IPS DF 6.9 (cell line): ENCODE data around the gene ITPR2.

Experiments used
- DNase-seq: peaks from one replicate; pipeline ENCODE4 v3.0.0-alpha.2; 2013; ENCODE audit warnings: low read depth, low spot score
- H3K27ac ChIP-seq: one replicate; pipeline ENCODE4 v1.5.1; 2013; ENCODE audit warnings: low read length, control low read depth
- H3K27me3 ChIP-seq: 2 replicates; pipeline ENCODE4 v1.6.1; 2013; ENCODE audit warnings: mild to moderate bottlenecking, low read length; ENCODE audit not compliant: control insufficient read depth, insufficient read depth
- H3K36me3 ChIP-seq: 2 replicates; pipeline ENCODE4 v1.6.1; 2013; ENCODE audit warnings: low read length; ENCODE audit not compliant: control insufficient read depth, insufficient read depth
- H3K4me1 ChIP-seq: 2 replicates; pipeline ENCODE4 v1.6.1; 2013; ENCODE audit warnings: low read length; ENCODE audit not compliant: control insufficient read depth, insufficient read depth
- H3K4me3 ChIP-seq: 2 replicates; pipeline ENCODE4 v1.5.1; 2013; ENCODE audit warnings: mild to moderate bottlenecking, low read length
- H3K9me3 ChIP-seq: 2 replicates; pipeline ENCODE4 v1.6.1; 2013; ENCODE audit warnings: low read length, inconsistent platforms; ENCODE audit not compliant: control insufficient read depth, insufficient read depth
- WGBS: extraction: QIAGEN DNeasy Blood & Tissue Kit; methylation state at CpG from one replicate; pipeline ENCODE4 v1.1.7; 2013; ENCODE audit warnings: mixed read lengths, missing lambda C conversion rate; ENCODE audit not compliant: insufficient read length, insufficient coverage; 5-methylcytosine and 5-hydroxymethylcytosine counted together

ITPR2 gene

DNA sequence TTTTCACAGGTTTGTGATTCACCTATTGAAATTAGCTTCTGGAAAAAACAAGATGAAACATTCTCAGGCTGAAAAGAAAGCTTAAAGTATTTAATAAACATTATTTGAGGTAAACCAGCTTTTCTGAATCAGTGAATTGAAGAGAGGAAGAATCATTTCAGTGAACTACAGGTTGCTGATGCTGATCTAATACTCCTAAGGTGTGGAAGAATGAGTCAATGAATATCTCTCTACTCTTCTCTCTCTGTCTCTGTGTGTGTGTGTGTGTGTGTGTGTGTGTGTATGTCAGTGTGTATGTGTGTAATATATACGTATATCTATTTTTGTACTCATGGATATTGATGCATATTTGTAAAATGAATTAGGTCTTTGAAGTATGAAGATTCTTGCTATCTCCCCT lies 325.4 kb downstream of the ITPR2 start:
- Histone ChIP-seq H3K27me3 (no peaks in the 10 kb centered on the region), H3K4me1 (peaks cover 5% of the 10 kb centered on the region; the same call in 1 of the 2 replicates), H3K36me3 (no peaks in the 10 kb centered on the region), H3K4me3 (no peak overlapping the region), H3K27ac (no peak overlapping the region), H3K9me3 (no peaks in the 10 kb centered on the region)
- DNase-seq, result no peak
- WGBS, result no CpG with 5 or more reads among the region's 1 CpG

DNA sequence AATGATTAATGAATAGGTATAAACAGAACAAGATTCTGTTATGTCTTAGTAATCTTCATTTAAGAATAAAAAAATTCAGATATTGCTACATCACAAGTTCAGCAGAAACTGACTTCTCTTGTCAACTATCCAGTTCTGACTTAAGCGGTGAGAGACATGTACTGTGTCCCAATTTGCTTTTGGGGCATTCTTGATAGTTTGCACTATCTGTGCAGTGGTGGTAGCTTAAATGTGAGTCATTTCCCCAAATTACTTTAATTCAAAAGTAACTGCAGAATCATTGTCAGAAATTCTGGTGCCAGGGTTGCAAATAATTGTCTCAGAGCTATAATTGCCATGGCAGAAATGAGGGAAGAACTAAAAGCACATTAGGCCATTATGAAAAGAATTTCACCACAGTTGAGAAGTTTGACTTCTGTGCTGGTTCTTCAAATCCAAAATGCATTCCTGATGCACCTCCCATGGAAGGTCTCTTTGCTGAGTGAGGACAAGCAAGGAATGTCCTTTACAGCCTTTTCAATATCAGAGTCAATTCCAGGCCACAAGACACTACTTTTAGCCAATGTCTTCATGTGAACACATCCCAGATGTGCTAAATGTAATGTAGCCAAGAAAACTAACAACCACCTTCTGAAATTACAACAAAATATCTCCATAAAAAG lies 332.9 kb downstream of the ITPR2 start:
- Histone ChIP-seq H3K9me3 (no peaks in the 10 kb centered on the region), H3K27me3 (no peaks in the 10 kb centered on the region), H3K36me3 (no peaks in the 10 kb centered on the region), H3K4me1 (no peaks in the 10 kb centered on the region), H3K27ac (no peak overlapping the region), H3K4me3 (no peak overlapping the region)
- no peak for DNase-seq
- no CpG with 5 or more reads among the region's 1 CpG for WGBS

DNA sequence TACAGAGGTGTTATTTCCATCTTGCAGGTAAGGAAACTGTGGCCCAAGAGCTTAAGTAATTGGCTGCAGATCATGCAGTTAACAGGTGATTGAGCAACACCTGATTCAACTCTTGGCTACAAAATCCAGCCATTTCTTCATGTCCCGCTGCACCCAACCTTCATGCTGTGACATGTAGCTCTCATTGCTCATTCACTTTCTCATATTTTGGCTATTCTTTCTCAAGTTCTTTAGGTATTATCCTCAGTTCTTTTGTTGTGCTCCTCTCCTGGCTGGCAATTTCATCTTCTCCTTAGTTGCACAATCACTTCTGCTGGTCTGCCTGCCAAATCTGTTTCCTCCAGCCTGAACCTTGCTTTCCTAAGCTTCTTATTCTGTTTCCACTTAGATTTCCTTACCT lies 336.8 kb downstream of the ITPR2 start:
- no peaks in the 10 kb centered on the region for H3K9me3 ChIP-seq
- H3K36me3 ChIP-seq, result no peaks in the 10 kb centered on the region
- H3K27ac ChIP-seq, result no peak overlapping the region
- no CpG with 5 or more reads among the region's 1 CpG for WGBS
- H3K27me3 ChIP-seq, result no peaks in the 10 kb centered on the region
- no peak overlapping the region for H3K4me3 ChIP-seq
- no peak for DNase-seq
- no peaks in the 10 kb centered on the region for H3K4me1 ChIP-seq

DNA sequence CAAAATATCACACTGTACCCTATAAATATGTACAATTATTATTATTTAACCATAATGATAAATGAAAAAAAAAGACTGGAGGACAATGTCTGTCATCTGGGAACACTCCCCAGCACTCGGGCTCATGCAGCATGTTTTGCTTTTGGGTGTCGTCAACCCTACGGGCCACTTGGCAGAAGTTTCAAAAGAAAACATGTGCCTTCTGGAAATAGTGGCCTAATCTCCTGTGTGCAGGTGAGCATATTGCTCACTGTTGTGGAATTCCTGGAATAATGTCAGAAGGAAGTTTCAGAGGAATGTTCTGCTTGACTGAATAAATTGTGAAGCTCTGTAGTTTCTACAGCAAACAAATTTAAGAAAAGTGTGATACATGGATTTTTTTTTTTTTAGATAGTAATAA lies 339.3 kb downstream of the ITPR2 start:
- Histone ChIP-seq H3K27me3 (no peaks in the 10 kb centered on the region), H3K4me1 (no peaks in the 10 kb centered on the region), H3K27ac (no peak overlapping the region), H3K36me3 (no peaks in the 10 kb centered on the region), H3K4me3 (no peak overlapping the region), H3K9me3 (no peaks in the 10 kb centered on the region)
- DNase-seq, result no peak
- WGBS, result no CpG with 5 or more reads among the region's 3 CpGs

DNA sequence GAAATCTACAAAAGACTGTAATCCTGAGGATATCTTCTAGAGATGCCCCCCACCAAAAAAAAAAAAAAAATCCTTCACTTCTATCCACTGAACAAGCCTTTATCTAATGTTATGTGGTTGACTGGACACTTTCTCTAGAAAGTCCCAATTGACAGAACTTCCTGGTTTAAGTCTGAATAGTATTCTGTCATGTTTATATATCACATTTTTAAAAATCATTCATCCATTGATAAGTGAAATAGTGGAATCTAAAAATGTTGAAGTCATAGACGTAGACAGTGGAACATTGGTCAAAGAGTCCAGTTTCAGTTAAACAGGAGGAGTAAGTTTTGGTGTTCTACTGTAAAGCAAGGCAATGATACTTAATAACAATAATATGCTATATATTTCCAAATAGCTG lies 340.6 kb downstream of the ITPR2 start:
- Histone ChIP-seq H3K4me3 (no peak overlapping the region), H3K9me3 (no peaks in the 10 kb centered on the region), H3K36me3 (no peaks in the 10 kb centered on the region), H3K27me3 (no peaks in the 10 kb centered on the region), H3K27ac (no peak overlapping the region), H3K4me1 (no peaks in the 10 kb centered on the region)
- no peak for DNase-seq
- WGBS, result no CpG with 5 or more reads among the region's 1 CpG

DNA sequence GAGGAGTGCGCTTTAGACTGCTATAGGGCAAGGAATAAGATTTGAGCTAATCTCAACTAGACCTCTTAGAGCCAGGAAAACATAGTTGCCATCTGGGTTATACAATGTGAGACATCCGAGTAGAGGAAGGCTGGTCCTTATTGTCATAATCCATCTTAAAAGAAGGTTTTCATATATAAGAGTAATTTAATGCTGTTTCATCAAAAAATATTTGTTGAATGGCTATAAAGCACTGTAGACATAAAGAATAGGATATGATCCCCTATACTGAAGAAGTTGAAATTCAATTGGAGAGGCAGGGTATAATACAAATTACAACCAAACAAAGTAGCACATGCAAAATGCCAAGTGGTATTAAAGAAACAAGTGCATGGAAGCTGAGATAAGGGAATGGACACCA lies 343.1 kb downstream of the ITPR2 start:
- DNase-seq, result no peak
- no peak overlapping the region for H3K27ac ChIP-seq
- H3K4me3 ChIP-seq, result no peak overlapping the region
- H3K9me3 ChIP-seq, result no peaks in the 10 kb centered on the region
- WGBS, result no CpG with 5 or more reads among the region's 2 CpGs
- no peaks in the 10 kb centered on the region for H3K4me1 ChIP-seq
- H3K27me3 ChIP-seq, result no peaks in the 10 kb centered on the region
- H3K36me3 ChIP-seq, result no peaks in the 10 kb centered on the region

- no peak for DNase-seq
- no CpG with 5 or more reads among the region's 1 CpG for WGBS
Measured at GRCh38 chr12:26488351-26488750, 344.6 kb downstream of the ITPR2 start.

DNA sequence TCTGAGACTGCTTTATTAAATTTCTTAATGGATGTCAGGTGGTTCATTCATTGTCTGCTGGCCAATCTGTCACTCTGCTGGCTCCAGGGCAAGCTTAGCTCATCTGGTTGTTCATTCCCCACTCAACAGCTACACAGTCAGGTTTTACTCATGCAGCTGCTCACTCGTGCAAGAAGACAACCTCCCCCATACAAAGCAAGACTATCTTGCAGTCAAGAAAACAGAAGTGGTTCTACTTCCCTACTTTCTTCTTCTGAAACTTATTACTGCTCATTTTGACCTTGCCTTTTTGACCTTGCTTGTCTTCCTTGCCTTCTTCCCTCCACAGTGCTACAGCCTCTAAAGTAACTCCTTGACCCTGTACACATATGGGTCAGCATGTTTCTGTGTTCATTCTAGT lies 359.7 kb downstream of the ITPR2 start:
- DNase-seq, result no peak
- Histone ChIP-seq H3K27ac (no peak overlapping the region), H3K27me3 (no peaks in the 10 kb centered on the region), H3K36me3 (no peaks in the 10 kb centered on the region), H3K4me1 (no peaks in the 10 kb centered on the region), H3K4me3 (no peak overlapping the region), H3K9me3 (no peaks in the 10 kb centered on the region)
- no CpG with 5 or more reads among the region's 1 CpG for WGBS

More at GRCh38 chr12:26488351-26488750, 344.6 kb downstream of the ITPR2 start:
- Histone ChIP-seq H3K27me3 (no peaks in the 10 kb centered on the region), H3K27ac (no peak overlapping the region), H3K4me3 (no peak overlapping the region), H3K4me1 (no peaks in the 10 kb centered on the region), H3K9me3 (no peaks in the 10 kb centered on the region), H3K36me3 (no peaks in the 10 kb centered on the region)

- Histone ChIP-seq H3K9me3 (no peaks in the 10 kb centered on the region), H3K27me3 (no peaks in the 10 kb centered on the region), H3K36me3 (no peaks in the 10 kb centered on the region), H3K27ac (no peak overlapping the region), H3K4me1 (no peaks in the 10 kb centered on the region), H3K4me3 (no peak overlapping the region)
- DNase-seq, result no peak
Measured at GRCh38 chr12:26471560-26471959, 361.4 kb downstream of the ITPR2 start.

DNA sequence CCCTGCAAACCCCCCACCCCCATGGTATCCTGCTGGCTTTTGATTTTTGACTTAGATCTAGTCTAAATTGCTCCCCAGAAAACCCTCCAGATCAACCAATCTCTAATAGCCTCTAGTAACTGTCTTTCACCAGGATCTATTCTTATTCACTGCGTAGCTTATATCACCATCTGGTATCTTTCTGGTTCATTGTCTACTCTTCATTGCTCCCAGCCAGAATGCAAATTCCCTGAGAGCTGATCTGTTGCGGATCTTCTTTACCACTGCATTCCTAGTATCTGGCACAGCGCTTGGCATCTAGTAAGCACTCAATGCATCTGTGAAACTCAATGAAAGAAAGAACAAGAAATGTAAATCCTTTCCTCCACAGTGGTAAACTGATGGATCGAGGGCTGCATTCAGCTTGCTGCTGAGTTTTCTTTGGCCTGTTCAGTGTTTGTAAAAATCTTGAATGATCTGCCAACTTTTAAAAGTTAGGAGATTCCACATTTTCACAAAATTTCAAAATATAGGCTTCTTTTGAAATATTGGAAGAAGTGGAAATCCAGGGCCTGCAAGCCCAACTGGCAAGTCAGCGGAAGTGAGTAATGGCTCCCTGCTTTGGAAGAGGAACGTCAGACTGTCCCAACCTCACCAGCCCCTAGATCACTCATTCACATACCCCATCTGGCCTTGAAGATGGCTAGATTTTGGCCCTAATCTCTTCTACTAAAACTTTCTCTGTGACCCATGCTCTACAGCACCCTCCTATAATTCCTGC lies 363.4 kb downstream of the ITPR2 start:
- H3K4me1 ChIP-seq, result no peaks in the 10 kb centered on the region
- no peak overlapping the region for H3K27ac ChIP-seq
- H3K27me3 ChIP-seq, result no peaks in the 10 kb centered on the region
- no peaks in the 10 kb centered on the region for H3K36me3 ChIP-seq
- H3K9me3 ChIP-seq, result no peaks in the 10 kb centered on the region
- H3K4me3 ChIP-seq, result no peak overlapping the region
- DNase-seq, result no peak
- no CpG with 5 or more reads among the region's 6 CpGs for WGBS

DNA sequence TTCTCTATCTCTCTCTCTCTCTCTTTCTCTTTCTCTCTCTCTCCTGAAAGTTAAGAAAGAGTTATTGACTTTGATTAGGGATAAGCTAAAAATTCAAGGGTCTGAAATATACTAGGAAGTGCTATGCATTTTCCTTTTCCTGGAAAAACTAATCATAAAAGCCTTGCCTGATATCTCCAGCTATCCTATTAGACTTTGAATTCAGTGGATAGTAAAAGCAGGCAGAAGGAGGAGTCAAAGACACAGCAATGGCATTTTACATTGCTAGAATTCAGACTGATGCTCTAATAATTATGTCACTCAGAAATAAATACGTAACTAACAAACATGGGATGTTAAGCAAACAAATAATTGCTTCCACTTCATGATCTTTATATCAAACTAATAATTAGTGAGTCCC lies 365.6 kb downstream of the ITPR2 start:
- Histone ChIP-seq H3K9me3 (no peaks in the 10 kb centered on the region), H3K27ac (no peak overlapping the region), H3K36me3 (no peaks in the 10 kb centered on the region), H3K4me1 (no peaks in the 10 kb centered on the region), H3K4me3 (no peak overlapping the region), H3K27me3 (no peaks in the 10 kb centered on the region)
- DNase-seq, result no peak
- WGBS, result no CpG with 5 or more reads among the region's 1 CpG
